CD4-positive, alpha-beta T cell treated with Interleukin-12 subunit alpha and Interleukin-12 subunit beta, for 1 hour (primary cell): ENCODE measurements around the gene SUN3.
"Not testable (repeated sequence)": the region's sequence is repeated elsewhere in the genome, so short reads cannot be mapped to it uniquely, and the experiment has no call there.

Experiments
- DNase-seq: peaks from one replicate; pipeline ENCODE4 v3.0.0-alpha.2; 2020

Gene SUN3

GRCh38 chr7:47943676-47944474 lies 85.0 kb downstream of the SUN3 start:
- DNase-seq = no peak

- not testable (repeated sequence) for DNase-seq
Measured at GRCh38 chr7:47942651-47943050, 86.3 kb downstream of the SUN3 start.

DNA sequence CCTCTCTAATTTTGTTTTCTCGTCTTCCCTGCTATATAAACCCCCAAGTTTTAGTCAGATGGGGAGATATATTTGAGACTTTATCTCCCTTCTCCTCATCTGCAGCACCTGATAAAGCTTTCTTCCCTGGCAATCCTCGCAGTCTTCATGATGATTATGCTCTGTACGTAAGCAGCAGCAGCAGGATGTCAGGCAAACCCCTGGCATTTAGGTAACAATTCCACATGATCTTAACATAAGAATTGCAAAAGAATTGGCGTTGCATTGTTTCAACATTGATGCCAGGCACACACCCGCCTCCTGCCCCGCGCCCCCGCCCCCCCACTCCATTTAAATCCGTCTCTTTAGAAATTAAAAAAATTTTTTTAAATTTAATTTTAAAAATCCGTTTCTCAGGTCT lies 86.8 kb downstream of the SUN3 start:
- no peak for DNase-seq

DNA sequence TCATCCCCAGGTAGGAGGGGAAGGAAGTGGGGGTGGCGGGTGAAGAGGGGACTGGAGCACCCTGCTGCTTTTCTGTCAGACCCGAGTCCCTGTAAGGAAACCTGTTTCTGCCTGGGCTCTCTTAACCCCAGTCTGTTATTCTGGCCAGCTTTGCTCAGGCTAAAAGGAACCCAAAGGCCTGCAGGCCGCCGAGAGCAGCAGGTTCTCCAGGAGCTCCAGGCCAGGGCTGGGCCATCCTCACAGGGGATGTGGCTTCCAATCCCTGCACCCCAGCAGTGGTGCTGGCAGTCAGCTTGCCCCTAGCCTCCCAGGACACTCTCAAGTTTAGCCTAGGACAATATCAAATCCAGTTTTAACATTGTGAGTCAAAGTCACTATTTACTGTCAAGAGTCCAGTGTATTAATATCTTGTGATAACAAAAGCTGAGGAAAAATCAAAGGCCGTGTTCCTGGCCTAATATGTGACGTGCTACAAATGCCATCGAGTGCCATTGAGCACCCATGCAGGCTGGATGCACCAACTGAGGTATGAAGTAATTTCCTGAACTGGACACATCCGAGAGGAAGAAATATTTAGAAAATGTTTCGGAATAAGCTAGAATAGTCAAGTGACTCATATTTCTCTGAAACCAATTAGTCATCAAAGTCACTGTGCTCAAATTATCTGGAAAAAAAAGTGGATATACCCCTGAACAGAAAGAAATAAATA lies 87.6 kb downstream of the SUN3 start:
- no peak for DNase-seq

DNA sequence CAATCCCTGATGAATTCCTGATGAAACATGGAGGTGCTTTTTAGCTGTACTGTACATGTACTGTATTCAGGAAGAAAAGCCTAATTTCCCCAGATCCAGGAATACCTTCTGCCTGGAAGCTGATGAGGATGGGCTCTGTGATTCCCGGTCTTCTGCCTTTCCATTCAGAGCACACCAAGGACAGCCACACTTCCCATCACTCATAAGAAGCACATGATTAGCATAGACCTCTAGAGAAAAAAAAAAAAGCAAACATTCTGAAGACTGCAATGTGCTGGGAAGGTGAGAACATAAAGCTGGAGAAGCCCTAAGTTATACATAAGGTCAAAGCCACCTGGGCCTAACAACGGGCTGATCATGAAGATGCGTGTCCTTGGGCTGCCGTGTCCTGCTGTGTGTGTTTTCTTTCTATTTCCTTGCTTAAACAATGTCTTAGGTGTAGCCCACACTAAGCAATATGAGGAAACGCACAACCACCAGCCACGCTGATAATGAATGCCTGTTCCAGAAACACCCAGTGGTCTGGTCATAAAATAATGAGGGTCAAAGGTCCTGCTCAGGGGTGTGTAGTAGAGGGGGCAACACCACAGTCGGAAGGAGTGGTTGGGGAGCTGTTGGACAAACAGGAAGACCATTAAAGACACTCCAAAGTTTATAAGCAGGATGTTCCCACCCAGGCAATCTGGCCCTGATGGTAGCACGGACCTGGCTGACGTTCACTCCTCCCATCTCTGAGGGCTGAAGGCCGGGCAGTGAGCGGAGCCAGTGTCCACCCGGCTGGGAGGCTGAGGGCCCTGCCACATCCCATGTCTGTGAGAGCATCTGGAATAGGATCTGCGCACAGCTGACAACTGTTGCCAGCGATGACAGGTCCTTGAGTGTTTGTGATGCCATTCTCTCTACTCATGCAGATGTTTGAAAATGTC lies 88.6 kb downstream of the SUN3 start:
- no peak for DNase-seq

DNA sequence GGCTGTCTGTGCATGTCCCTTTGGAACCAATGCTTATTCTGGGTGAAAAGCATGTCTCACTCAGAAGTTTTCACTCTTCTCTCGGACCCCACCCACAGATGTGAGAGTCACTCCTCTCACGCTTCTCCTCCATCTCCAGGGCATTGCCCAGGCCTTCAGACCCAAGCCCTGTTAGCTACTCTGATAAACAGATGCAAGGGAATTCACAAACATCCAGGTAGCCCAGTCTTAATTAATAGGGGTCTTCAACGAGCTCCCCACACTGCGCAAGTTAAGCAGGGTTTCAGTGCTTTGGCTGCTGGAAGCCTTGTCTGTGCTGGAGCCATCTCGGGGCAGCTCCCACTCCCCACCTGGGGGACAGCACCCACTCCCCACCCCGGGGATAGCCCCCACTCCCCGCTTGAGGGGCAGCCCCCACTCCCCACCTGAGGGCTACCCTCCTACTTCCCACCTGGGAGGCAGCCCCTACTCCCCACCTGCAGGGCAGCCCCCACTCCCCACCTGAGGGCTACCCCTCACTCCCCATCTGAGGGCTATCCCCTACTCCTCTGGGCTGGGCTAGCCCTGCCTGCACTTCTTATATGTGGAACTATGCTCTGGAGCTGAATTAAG lies 89.4 kb downstream of the SUN3 start:
- DNase-seq = no peak

DNA sequence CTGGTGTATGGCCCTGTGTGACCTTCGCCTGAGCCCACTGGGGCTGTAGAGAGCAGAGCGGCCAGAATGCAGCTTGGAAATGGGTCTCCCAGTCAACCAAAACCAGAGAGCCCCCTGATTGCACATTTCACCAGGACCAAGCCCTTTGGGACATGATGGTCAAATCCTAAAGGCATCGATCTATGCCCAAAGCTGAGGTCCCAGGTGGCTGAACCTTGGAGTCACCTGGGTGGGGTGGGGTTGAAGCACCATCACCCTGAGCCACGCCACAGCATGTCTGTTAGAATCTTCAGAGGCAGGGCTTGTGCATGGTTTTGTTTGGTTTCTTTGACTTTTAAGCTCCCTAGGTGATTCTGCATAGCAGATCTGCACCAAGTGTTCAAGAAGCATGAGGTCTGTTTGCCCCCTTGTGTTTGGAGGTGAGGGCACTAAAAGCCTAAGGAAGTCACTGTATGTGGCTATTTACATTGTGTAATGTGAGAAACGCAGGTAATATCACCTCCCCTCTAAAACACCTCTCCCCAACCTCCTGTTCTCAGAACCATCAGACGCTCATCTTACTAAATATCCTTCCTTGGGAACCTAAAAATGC lies 90.2 kb downstream of the SUN3 start:
- no peak for DNase-seq

- DNase-seq = no peak
Measured at GRCh38 chr7:47937711-47938573, 91.0 kb downstream of the SUN3 start.
